Measurements from ENCODE around the gene ANAPC16.
"Not testable (repeated sequence)": the region's sequence is repeated elsewhere in the genome, so short reads cannot be mapped to it uniquely, and the experiment has no call there.

- TF ChIP-seq POLR2AphosphoS5 (IDR thresholded peaks at IDR 0.05), result not testable (repeated sequence)
- TF ChIP-seq, protein P1, sequence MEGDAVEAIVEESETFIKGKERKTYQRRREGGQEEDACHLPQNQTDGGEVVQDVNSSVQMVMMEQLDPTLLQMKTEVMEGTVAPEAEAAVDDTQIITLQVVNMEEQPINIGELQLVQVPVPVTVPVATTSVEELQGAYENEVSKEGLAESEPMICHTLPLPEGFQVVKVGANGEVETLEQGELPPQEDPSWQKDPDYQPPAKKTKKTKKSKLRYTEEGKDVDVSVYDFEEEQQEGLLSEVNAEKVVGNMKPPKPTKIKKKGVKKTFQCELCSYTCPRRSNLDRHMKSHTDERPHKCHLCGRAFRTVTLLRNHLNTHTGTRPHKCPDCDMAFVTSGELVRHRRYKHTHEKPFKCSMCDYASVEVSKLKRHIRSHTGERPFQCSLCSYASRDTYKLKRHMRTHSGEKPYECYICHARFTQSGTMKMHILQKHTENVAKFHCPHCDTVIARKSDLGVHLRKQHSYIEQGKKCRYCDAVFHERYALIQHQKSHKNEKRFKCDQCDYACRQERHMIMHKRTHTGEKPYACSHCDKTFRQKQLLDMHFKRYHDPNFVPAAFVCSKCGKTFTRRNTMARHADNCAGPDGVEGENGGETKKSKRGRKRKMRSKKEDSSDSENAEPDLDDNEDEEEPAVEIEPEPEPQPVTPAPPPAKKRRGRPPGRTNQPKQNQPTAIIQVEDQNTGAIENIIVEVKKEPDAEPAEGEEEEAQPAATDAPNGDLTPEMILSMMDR (IDR thresholded peaks at IDR 0.05), result not testable (repeated sequence)
Measured at GRCh38 chr10:72268475-72269200, 52.8 kb downstream of the ANAPC16 start.
